NCI-H1105 (cell line): ENCODE data around the gene XIAP.
"Not testable (repeated sequence)": the region's sequence is repeated elsewhere in the genome, so short reads cannot be mapped to it uniquely, and the experiment has no call there.

Experiments
- DNase-seq: peaks from one replicate; lab custom pipeline; 2025; lab: John Stamatoyannopoulos, UW

The XIAP gene

GRCh38 chrX:123876177-123876576 lies 16.3 kb downstream of the XIAP start:
- no peak for DNase-seq

GRCh38 chrX:123876844-123877243 lies 17.0 kb downstream of the XIAP start:
- no peak for DNase-seq

- DNase-seq: no peak
Measured at GRCh38 chrX:123878252-123878721, 18.4 kb downstream of the XIAP start.

- DNase-seq: no peak
Measured at GRCh38 chrX:123881330-123881729, 21.5 kb downstream of the XIAP start.

GRCh38 chrX:123882391-123882790 lies 22.5 kb downstream of the XIAP start:
- DNase-seq: no peak

GRCh38 chrX:123884809-123885408 lies 25.1 kb downstream of the XIAP start:
- peak; percentile 21 for DNase-seq

GRCh38 chrX:123899701-123900100 lies 39.8 kb downstream of the XIAP start:
- DNase-seq: no peak

GRCh38 chrX:123903261-123903660 lies 43.4 kb downstream of the XIAP start:
- not testable (repeated sequence) for DNase-seq

GRCh38 chrX:123905332-123905731 lies 45.5 kb downstream of the XIAP start:
- no peak for DNase-seq

- DNase-seq: no peak
Measured at GRCh38 chrX:123906557-123907316, 46.9 kb downstream of the XIAP start.

- no peak for DNase-seq
Measured at GRCh38 chrX:123909523-123909922, 49.7 kb downstream of the XIAP start.

GRCh38 chrX:123917069-123917468 lies 57.2 kb downstream of the XIAP start:
- no peak for DNase-seq

GRCh38 chrX:123918106-123918721 lies 58.4 kb downstream of the XIAP start:
- no peak for DNase-seq

- DNase-seq: no peak
Measured at GRCh38 chrX:123920105-123920785, 60.4 kb downstream of the XIAP start.

GRCh38 chrX:123923211-123923610 lies 63.4 kb downstream of the XIAP start:
- no peak for DNase-seq

- DNase-seq: no peak
Measured at GRCh38 chrX:123924186-123924585, 64.3 kb downstream of the XIAP start.

GRCh38 chrX:123927845-123928244 lies 68.0 kb downstream of the XIAP start:
- no peak for DNase-seq

- DNase-seq: not testable (repeated sequence)
Measured at GRCh38 chrX:123932055-123932454, 72.2 kb downstream of the XIAP start.

- no peak for DNase-seq
Measured at GRCh38 chrX:123943074-123943473, 83.2 kb downstream of the XIAP start.

GRCh38 chrX:123943488-123943887 lies 83.6 kb downstream of the XIAP start:
- no peak for DNase-seq

- no peak for DNase-seq
Measured at GRCh38 chrX:123949846-123950245, 90.0 kb downstream of the XIAP start.

- DNase-seq: no peak
Measured at GRCh38 chrX:123959281-123960063, 99.6 kb downstream of the XIAP start.
